BE2C (cell line): ENCODE results near the gene SLC6A9.

Source experiments
- DNase-seq: peaks from one replicate; pipeline ENCODE4 v3.0.0-alpha.2; 2020
- H3K27me3 ChIP-seq: fragments of 250-450 bp; sonication (Bioruptor Pico); 2 replicates; pipeline ENCODE4 v1.5.1; 2020; ENCODE audit warnings: mild to moderate bottlenecking
- H3K36me3 ChIP-seq: fragments of 250-450 bp; sonication (Bioruptor Pico); 2 replicates; pipeline ENCODE4 v1.5.1; 2020; ENCODE audit warnings: mild to moderate bottlenecking
- H3K4me1 ChIP-seq: fragments of 250-450 bp; sonication (Bioruptor Pico); 2 replicates; pipeline ENCODE4 v1.5.1; 2020
- H3K4me3 ChIP-seq: 2 replicates; pipeline ENCODE4 v1.5.1; 2011; ENCODE audit warnings: low read depth, low read length
- H3K9me3 ChIP-seq: fragments of 250-450 bp; sonication (Bioruptor Pico); 2 replicates; pipeline ENCODE4 v1.5.1; 2020
- CTCF ChIP-seq: IDR thresholded peaks from 2 replicates; pipeline ENCODE4 v1.5.1; 2012; ENCODE audit warnings: mild to moderate bottlenecking, low read depth, low read length

SLC6A9 gene

GRCh38 chr1:44029260-44029910 is 1.9 kb downstream of the SLC6A9 start:
- no peak for DNase-seq
- no peak for TF ChIP-seq CTCF

GRCh38 chr1:44027320-44027719 is 3.9 kb downstream of the SLC6A9 start:
- no peak for DNase-seq
- Histone ChIP-seq H3K36me3 (no peaks in the 10 kb centered on the region), H3K9me3 (no peaks in the 10 kb centered on the region), H3K27me3 (no peaks in the 10 kb centered on the region), H3K4me1 (no peaks in the 10 kb centered on the region; the same call in none of the 2 replicates), H3K4me3 (no peak overlapping the region)
- TF ChIP-seq CTCF = no peak

More at GRCh38 chr1:44029260-44029910, 1.9 kb downstream of the SLC6A9 start:
- H3K4me1 ChIP-seq = no peaks in the 10 kb centered on the region; the same call in none of the 2 replicates
- H3K4me3 ChIP-seq = peak overlapping the region; percentile 59
- no peaks in the 10 kb centered on the region for H3K9me3 ChIP-seq
- no peaks in the 10 kb centered on the region for H3K36me3 ChIP-seq
- no peaks in the 10 kb centered on the region for H3K27me3 ChIP-seq

GRCh38 chr1:44025816-44026215 is 5.4 kb downstream of the SLC6A9 start:
- Histone ChIP-seq H3K4me1 (no peaks in the 10 kb centered on the region; the same call in 1 of the 2 replicates), H3K9me3 (no peaks in the 10 kb centered on the region), H3K27me3 (no peaks in the 10 kb centered on the region), H3K4me3 (no peak overlapping the region), H3K36me3 (no peaks in the 10 kb centered on the region)
- no peak for TF ChIP-seq CTCF
- DNase-seq = no peak

GRCh38 chr1:44024903-44025525 is 6.2 kb downstream of the SLC6A9 start:
- Histone ChIP-seq H3K27me3 (no peaks in the 10 kb centered on the region), H3K36me3 (no peaks in the 10 kb centered on the region), H3K9me3 (no peaks in the 10 kb centered on the region), H3K4me3 (no peak overlapping the region), H3K4me1 (no peaks in the 10 kb centered on the region; the same call in 1 of the 2 replicates)
- no peak for DNase-seq
- TF ChIP-seq CTCF = no peak

- H3K4me1 ChIP-seq = no peaks in the 10 kb centered on the region; the same call in 1 of the 2 replicates
- no peak overlapping the region for H3K4me3 ChIP-seq
- peak; percentile 21 for DNase-seq
- H3K36me3 ChIP-seq = no peaks in the 10 kb centered on the region
- no peak for TF ChIP-seq CTCF
- H3K27me3 ChIP-seq = no peaks in the 10 kb centered on the region
- H3K9me3 ChIP-seq = no peaks in the 10 kb centered on the region
Observed at GRCh38 chr1:44024031-44024902, 7.0 kb downstream of the SLC6A9 start.
